ENCODE data around the gene KRTAP2-4.
"Not testable (repeated sequence)": the region's sequence is repeated elsewhere in the genome, so short reads cannot be mapped to it uniquely, and the experiment has no call there.

Gene KRTAP2-4

GRCh38 chr17:41057547-41057946 lies 8.1 kb downstream of the KRTAP2-4 start:
- H3K27ac ChIP-seq (replicated peaks) = no peak overlapping the region
- peaks cover 2% of the 10 kb centered on the region for H3K27me3 ChIP-seq (ENCODE audit: insufficient read depth, poor library complexity, severe bottlenecking)
- DNase-seq (ENCODE audit: low read depth in 1 of 2, low spot score in 1 of 2) = no peak
- H3K4me3 ChIP-seq (replicated peaks; ENCODE audit: insufficient read depth, low read length) = no peak overlapping the region
- TF ChIP-seq POLR2AphosphoS5 (IDR thresholded peaks at IDR 0.05; ENCODE audit: low read depth) = no peak
- no peak for TF ChIP-seq CTCF (IDR thresholded peaks at IDR 0.05; ENCODE audit: insufficient read depth, low read length)
- no peak for TF ChIP-seq SPI1 (IDR thresholded peaks at IDR 0.05; ENCODE audit: borderline replicate concordance, low read depth)
- no peak for TF ChIP-seq GABPA (IDR thresholded peaks at IDR 0.05; ENCODE audit: low read depth)
- TF ChIP-seq REST (IDR thresholded peaks at IDR 0.05; ENCODE audit: insufficient replicate concordance, low read depth) = no peak

- not testable (repeated sequence) for H3K27me3 ChIP-seq (ENCODE audit: insufficient read depth, poor library complexity, severe bottlenecking); H3K4me3 ChIP-seq (replicated peaks; ENCODE audit: insufficient read depth, low read length); DNase-seq (ENCODE audit: low read depth in 1 of 2, low spot score in 1 of 2); H3K27ac ChIP-seq (replicated peaks)
Observed at GRCh38 chr17:41055130-41055529, 10.5 kb downstream of the KRTAP2-4 start, which contains the start of gene KRTAP2-2. Gene KRTAP2-2, minus strand, starts transcription at chr17:41055230. Its CDS starts 19 bp downstream, at chr17:41055211.

- not testable (repeated sequence) for H3K27ac ChIP-seq (replicated peaks); H3K27me3 ChIP-seq (ENCODE audit: insufficient read depth, poor library complexity, severe bottlenecking); H3K4me3 ChIP-seq (replicated peaks; ENCODE audit: insufficient read depth, low read length); DNase-seq (ENCODE audit: low read depth in 1 of 2, low spot score in 1 of 2)
Observed at GRCh38 chr17:41054556-41054955, 11.1 kb downstream of the KRTAP2-4 start.

GRCh38 chr17:41054025-41054424 lies 11.7 kb downstream of the KRTAP2-4 start:
- no peak for TF ChIP-seq POLR2AphosphoS5 (IDR thresholded peaks at IDR 0.05; ENCODE audit: low read depth)
- TF ChIP-seq REST (IDR thresholded peaks at IDR 0.05; ENCODE audit: insufficient replicate concordance, low read depth) = no peak
- no peak for TF ChIP-seq SPI1 (IDR thresholded peaks at IDR 0.05; ENCODE audit: borderline replicate concordance, low read depth)
- no peak for TF ChIP-seq GABPA (IDR thresholded peaks at IDR 0.05; ENCODE audit: low read depth)
- no peak for TF ChIP-seq CTCF (IDR thresholded peaks at IDR 0.05; ENCODE audit: insufficient read depth, low read length)
- Histone ChIP-seq H3K27me3 (ENCODE audit: insufficient read depth, poor library complexity, severe bottlenecking) (no peaks in the 10 kb centered on the region), H3K27ac (replicated peaks) (no peak overlapping the region), H3K4me3 (replicated peaks; ENCODE audit: insufficient read depth, low read length) (no peak overlapping the region)
- DNase-seq (ENCODE audit: low read depth in 1 of 2, low spot score in 1 of 2) = no peak

GRCh38 chr17:41052566-41052965 lies 13.1 kb downstream of the KRTAP2-4 start:
- TF ChIP-seq SPI1 (IDR thresholded peaks at IDR 0.05; ENCODE audit: borderline replicate concordance, low read depth) (no peak), GABPA (IDR thresholded peaks at IDR 0.05; ENCODE audit: low read depth) (no peak), POLR2AphosphoS5 (IDR thresholded peaks at IDR 0.05; ENCODE audit: low read depth) (no peak), CTCF (IDR thresholded peaks at IDR 0.05; ENCODE audit: insufficient read depth, low read length) (no peak), REST (IDR thresholded peaks at IDR 0.05; ENCODE audit: insufficient replicate concordance, low read depth) (no peak)
- no peak overlapping the region for H3K27ac ChIP-seq (replicated peaks)

More at GRCh38 chr17:41052566-41052965, 13.1 kb downstream of the KRTAP2-4 start:
- no peak for DNase-seq (ENCODE audit: low read depth in 1 of 2, low spot score in 1 of 2)
- H3K27me3 ChIP-seq (ENCODE audit: insufficient read depth, poor library complexity, severe bottlenecking) = no peaks in the 10 kb centered on the region
- no peak overlapping the region for H3K4me3 ChIP-seq (replicated peaks; ENCODE audit: insufficient read depth, low read length)

Measured in HL-60 (cell line).